ENCODE measurements around the gene ZSCAN32. TPM values are rescaled to one million over a fixed set of nuclear protein-coding genes. Genes with fewer than 3 reads are reported as not detected.

Gene ZSCAN32
- total RNA-seq (2021) (15.5 and 16.4 TPM in 2 replicates), Bru-seq, nascent RNA (percentile 70 among the genes with signal in this experiment), BruChase-seq, experiment 1, labeled RNA remaining after a 2-hour chase (percentile 74 among the genes with signal in this experiment), BruChase-seq, experiment 2, labeled RNA remaining after a 6-hour chase (percentile 61 among the genes with signal in this experiment)
- long read RNA-seq, transcript ZSCAN32-202 (7 exons, 3,173 nt) = major isoform, 6 of 26 reads
- long read RNA-seq, partial matches to known transcripts = 6 of 26 reads
- long read RNA-seq, other reads (novel, unspliced or antisense) = 9 of 26 reads

- Histone ChIP-seq H3K36me3 (ENCODE audit: low read depth) (peaks cover 35% of the 10 kb centered on the region), H4K20me1 (ENCODE audit: insufficient read depth) (no peaks in the 10 kb centered on the region), H3K79me2 (ENCODE audit: low read depth) (peaks cover 23% of the 10 kb centered on the region), H3K4me3 (peak within 1 kb of the TSS; percentile 74), H3K27ac (peak within 1 kb of the TSS; percentile 40; the same call in 1 of the 2 replicates), H3F3A (ENCODE audit: insufficient read depth, low read depth) (peaks cover 11% of the 10 kb centered on the region; the same call in 1 of the 2 replicates), H3K9me2 (ENCODE audit: insufficient read depth) (no peaks in the 10 kb centered on the region), H3K9me3 (ENCODE audit: insufficient read depth, low read depth) (peaks cover 16% of the 10 kb centered on the region), H3K4me1 (replicated peaks; ENCODE audit: insufficient read depth) (peaks cover 12% of the 10 kb centered on the region; the same call in 1 of the 2 replicates), H3K4me2 (peak within 1 kb of the TSS; percentile 92), H2AFZ (peak within 1 kb of the TSS; percentile 96), H3K27me3 (ENCODE audit: insufficient read depth, low read depth) (no peaks in the 10 kb centered on the region)
- DNase-seq = peak; percentile 98 to 100
- ChIA-PET POLR2A (ENCODE audit: unreplicated experiment) (interaction anchor here (0.5 to 0.6 kb wide), 4 partner anchors 10 to 381 kb away, joined by 3 to 6 read pairs (median 4); partner anchors contain the start of gene TNFRSF12A), CTCF (interaction anchor here (0.7 kb wide), 1 partner anchor 209 kb away, joined by 3 read pairs; no protein-coding TSS in a partner anchor)
- no peak for TF ChIP-seq EZH2 (IDR thresholded peaks at IDR 0.05; ENCODE audit: low read depth)
- no peak for TF ChIP-seq CTCF (conservative IDR thresholded peaks at IDR 0.05)
- intact Hi-C loops (cut with micrococcal nuclease; ENCODE audit: unreplicated experiment) = loop anchor here (2.0 to 5.0 kb wide), 5 partner anchors 56 to 250 kb away; partner anchors contain the start of genes CLUAP1, TIGD7, ZNF263 and ZNF75A
- TSS peak; percentile 68 for BruUV-seq (replicated peaks)
Measured at GRCh38 chr16:3400779-3401688, at the start of gene ZSCAN32, which contains the start of gene ZNF174. Gene ZSCAN32 (minus strand): TSS chr16:3401004. CDS start chr16:3397557, 3,447 bp downstream. Gene ZNF174 (plus strand): TSS chr16:3401215. CDS start chr16:3402005, 790 bp downstream.

DNA sequence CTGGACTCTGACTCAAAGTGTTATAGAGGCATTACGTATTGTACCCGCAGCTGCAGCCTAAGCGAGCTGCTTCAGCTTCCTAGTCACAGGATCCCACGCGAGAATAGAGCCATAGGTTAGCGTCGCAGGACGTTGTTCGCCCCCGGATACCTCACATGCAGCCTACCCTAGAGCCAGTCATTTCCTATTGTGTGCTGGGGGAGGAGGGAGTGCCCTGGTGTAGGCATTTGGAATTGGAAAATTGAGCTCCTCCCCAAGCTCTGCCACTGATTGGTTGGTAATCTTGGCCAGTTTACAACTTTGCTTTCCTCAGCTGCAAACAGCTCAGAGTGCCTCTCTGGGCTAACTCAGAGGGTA, 43.2 kb upstream of the ZSCAN32 start:
- no peak for DNase-seq
- intact Hi-C loops (cut with micrococcal nuclease; ENCODE audit: unreplicated experiment) = no loop called here
- H3K4me2 ChIP-seq = no peak overlapping the region
- ChIA-PET POLR2A (ENCODE audit: unreplicated experiment) (interaction anchor here (0.6 kb wide), 1 partner anchor 13 kb away, joined by 3 read pairs; no protein-coding TSS in a partner anchor), CTCF (no interaction called here)
- no peaks in the 10 kb centered on the region for H3K9me2 ChIP-seq (ENCODE audit: insufficient read depth)
- H2AFZ ChIP-seq = no peak overlapping the region
- TF ChIP-seq EZH2 (IDR thresholded peaks at IDR 0.05; ENCODE audit: low read depth) (no peak), CTCF (conservative IDR thresholded peaks at IDR 0.05) (no peak)
- no peaks in the 10 kb centered on the region for H3F3A ChIP-seq (ENCODE audit: insufficient read depth, low read depth)
- H3K4me3 ChIP-seq = no peak overlapping the region
- TSS peak; percentile 74 for BruUV-seq (replicated peaks)
- H4K20me1 ChIP-seq (ENCODE audit: insufficient read depth) = no peaks in the 10 kb centered on the region
- no peaks in the 10 kb centered on the region for H3K9me3 ChIP-seq (ENCODE audit: insufficient read depth, low read depth)
- H3K27me3 ChIP-seq (ENCODE audit: insufficient read depth, low read depth) = peaks cover 25% of the 10 kb centered on the region
- H3K79me2 ChIP-seq (ENCODE audit: low read depth) = no peaks in the 10 kb centered on the region
- H3K27ac ChIP-seq = no peak overlapping the region
- H3K36me3 ChIP-seq (ENCODE audit: low read depth) = no peaks in the 10 kb centered on the region
- no peaks in the 10 kb centered on the region for H3K4me1 ChIP-seq (replicated peaks; ENCODE audit: insufficient read depth)

Measured in PC-9 (cell line).